ENCODE results near the gene SLC2A9.
A peak's percentile ranks its signal among the peaks of the same experiment; 100 is the strongest.

SLC2A9 gene

GRCh38 chr4:9952415-9952950, 68.8 kb downstream of the SLC2A9 start:
- DNase-seq = no peak

GRCh38 chr4:9949573-9949972, 71.7 kb downstream of the SLC2A9 start:
- no peak for DNase-seq

GRCh38 chr4:9947168-9948062, 73.9 kb downstream of the SLC2A9 start:
- no peak for DNase-seq

- no peak for DNase-seq
Observed at GRCh38 chr4:9946170-9946569, 75.1 kb downstream of the SLC2A9 start.

GRCh38 chr4:9944431-9945425, 76.6 kb downstream of the SLC2A9 start:
- DNase-seq = no peak

GRCh38 chr4:9943761-9944160, 77.5 kb downstream of the SLC2A9 start:
- DNase-seq = no peak

GRCh38 chr4:9942921-9943600, 78.2 kb downstream of the SLC2A9 start:
- no peak for DNase-seq

GRCh38 chr4:9942139-9942538, 79.2 kb downstream of the SLC2A9 start:
- DNase-seq = no peak

- no peak for DNase-seq
Observed at GRCh38 chr4:9940041-9940440, 81.3 kb downstream of the SLC2A9 start.

GRCh38 chr4:9938933-9939332, 82.4 kb downstream of the SLC2A9 start:
- no peak for DNase-seq

- DNase-seq = no peak
Observed at GRCh38 chr4:9937078-9937477, 84.2 kb downstream of the SLC2A9 start.

GRCh38 chr4:9936129-9936644, 85.1 kb downstream of the SLC2A9 start:
- DNase-seq = no peak

- no peak for DNase-seq
Observed at GRCh38 chr4:9933956-9934355, 87.3 kb downstream of the SLC2A9 start.

GRCh38 chr4:9933184-9933583, 88.1 kb downstream of the SLC2A9 start:
- no peak for DNase-seq

GRCh38 chr4:9932771-9933170, 88.5 kb downstream of the SLC2A9 start:
- DNase-seq = no peak

- DNase-seq = no peak
Observed at GRCh38 chr4:9931146-9931545, 90.2 kb downstream of the SLC2A9 start.

GRCh38 chr4:9929111-9929510, 92.2 kb downstream of the SLC2A9 start:
- DNase-seq = no peak

- no peak for DNase-seq
Observed at GRCh38 chr4:9927341-9928007, 93.8 kb downstream of the SLC2A9 start.

GRCh38 chr4:9926586-9926985, 94.7 kb downstream of the SLC2A9 start:
- DNase-seq = no peak

- DNase-seq = no peak
Observed at GRCh38 chr4:9925750-9926439, 95.4 kb downstream of the SLC2A9 start.

- peak; percentile 62 for DNase-seq
Observed at GRCh38 chr4:9924750-9925149, 96.5 kb downstream of the SLC2A9 start.
